Activated B cell treated with CpG ODN at 0.5 μM for 24 hours (primary cell): ENCODE measurements around the gene NPEPL1. TPM values are rescaled to one million over a fixed set of nuclear protein-coding genes. Genes with fewer than 3 reads are reported as not detected.

Source experiments
- ATAC-seq: fragments of 200-7000 bp; cut with Tn5 transposase; one replicate; pipeline ENCODE4 v1.10.0; 2021; ENCODE audit warnings: low read depth, mild to moderate bottlenecking, moderate library complexity
- CTCF ChIA-PET: fragments of 350-600 bp; sonication (Branson Sonifier 250); formaldehyde crosslinking; loops from one replicate; lab custom pipeline; 2021; ENCODE audit warnings: antibody characterized with exemption; lab: Charles Lee
- POLR2A ChIA-PET: fragments of 350-600 bp; sonication (Branson Sonifier 250); formaldehyde crosslinking; loops from one replicate; lab custom pipeline; 2021; ENCODE audit warnings: antibody characterized with exemption; lab: Charles Lee
- DNase-seq: peaks from one replicate; pipeline ENCODE4 v3.0.0; 2022
- H3K27ac Mint-ChIP-seq: one replicate; pipeline ENCODE4 v1.8.0; 2020; ENCODE audit warnings: mixed read lengths
- H3K27me3 Mint-ChIP-seq: one replicate; pipeline ENCODE4 v1.8.0; 2021; ENCODE audit warnings: mixed read lengths
- H3K36me3 Mint-ChIP-seq: one replicate; pipeline ENCODE4 v1.8.0; 2021; ENCODE audit warnings: low read depth, mixed read lengths
- H3K4me1 Mint-ChIP-seq: one replicate; pipeline ENCODE4 v1.8.0; 2021; ENCODE audit warnings: mixed read lengths
- H3K4me3 Mint-ChIP-seq: one replicate; pipeline ENCODE4 v1.8.0; 2020; ENCODE audit warnings: mild to moderate bottlenecking, mixed read lengths
- H3K9me3 Mint-ChIP-seq: one replicate; pipeline ENCODE4 v1.8.0; 2020; ENCODE audit warnings: mixed read lengths
- intact Hi-C: fragments of 100-400 bp; cut with micrococcal nuclease; formaldehyde crosslinking; loops from one replicate; pipeline ENCODE4 v1.15.1; 2024
- total RNA-seq: library from RNA; stranded (reverse); gene quantifications from 2 replicates; pipeline ENCODE4 v1.2.3, GENCODE V29; 2022
- TF ChIP-seq, protein P1 (sequence below): fragments of 200-600 bp; IDR thresholded peaks from one replicate; pipeline ENCODE4 v1.8.0; 2022; ENCODE audit warnings: antibody characterized with exemption, mild to moderate bottlenecking

The NPEPL1 gene
- total RNA-seq, 1 donor from 2014 or later, result 21.5 TPM

- Mint-ChIP-seq H3K9me3 (no peaks in the 10 kb centered on the region), H3K27me3 (peaks cover 28% of the 10 kb centered on the region), H3K4me1 (no peaks in the 10 kb centered on the region), H3K36me3 (no peaks in the 10 kb centered on the region), H3K4me3 (no peak overlapping the region), H3K27ac (no peak overlapping the region)
- ChIA-PET CTCF (no interaction called here), POLR2A (interaction anchor here (1.2 kb wide), 1 partner anchor 20 kb away, joined by 3 read pairs; no protein-coding TSS in a partner anchor)
- ATAC-seq (no peak), DNase-seq (no peak)
- TF ChIP-seq, protein P1, sequence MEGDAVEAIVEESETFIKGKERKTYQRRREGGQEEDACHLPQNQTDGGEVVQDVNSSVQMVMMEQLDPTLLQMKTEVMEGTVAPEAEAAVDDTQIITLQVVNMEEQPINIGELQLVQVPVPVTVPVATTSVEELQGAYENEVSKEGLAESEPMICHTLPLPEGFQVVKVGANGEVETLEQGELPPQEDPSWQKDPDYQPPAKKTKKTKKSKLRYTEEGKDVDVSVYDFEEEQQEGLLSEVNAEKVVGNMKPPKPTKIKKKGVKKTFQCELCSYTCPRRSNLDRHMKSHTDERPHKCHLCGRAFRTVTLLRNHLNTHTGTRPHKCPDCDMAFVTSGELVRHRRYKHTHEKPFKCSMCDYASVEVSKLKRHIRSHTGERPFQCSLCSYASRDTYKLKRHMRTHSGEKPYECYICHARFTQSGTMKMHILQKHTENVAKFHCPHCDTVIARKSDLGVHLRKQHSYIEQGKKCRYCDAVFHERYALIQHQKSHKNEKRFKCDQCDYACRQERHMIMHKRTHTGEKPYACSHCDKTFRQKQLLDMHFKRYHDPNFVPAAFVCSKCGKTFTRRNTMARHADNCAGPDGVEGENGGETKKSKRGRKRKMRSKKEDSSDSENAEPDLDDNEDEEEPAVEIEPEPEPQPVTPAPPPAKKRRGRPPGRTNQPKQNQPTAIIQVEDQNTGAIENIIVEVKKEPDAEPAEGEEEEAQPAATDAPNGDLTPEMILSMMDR, result no peak
- intact Hi-C loops, result no loop called here
Measured at GRCh38 chr20:58763076-58763475, 70.5 kb downstream of the NPEPL1 start.

Other genes with a start within 250 kb of the NPEPL1 start
- not detected in 2 replicates for gene APCDD1L, start 177.4 kb upstream of the NPEPL1 start, total RNA-seq
- gene STX16, start 41.5 kb upstream of the NPEPL1 start, total RNA-seq, result 71.4 and 77.4 TPM in 2 replicates
- gene GNAS-AS1, start 158.1 kb downstream of the NPEPL1 start, total RNA-seq, result 1.4 and 1.5 TPM in 2 replicates
- gene GNAS, start 159.9 kb downstream of the NPEPL1 start, total RNA-seq, result 784 and 849 TPM in 2 replicates